HepG2 (cell line): ENCODE results near the gene OR4M1. TPM values are rescaled to one million over a fixed set of nuclear protein-coding genes. Genes with fewer than 3 reads are reported as not detected.
"Not testable (repeated sequence)": the region's sequence is repeated elsewhere in the genome, so short reads cannot be mapped to it uniquely, and the experiment has no call there.

Source experiments
- ATAC-seq: fragments of 200-7000 bp; cut with Tn5 transposase; 3 replicates; pipeline ENCODE4 v1.9.1; 2020; ENCODE audit warnings: mild to moderate bottlenecking, moderate library complexity
- BruUV-seq: library from RNA; stranded (reverse); fragments of 400-500 nt; replicated peaks from 2 replicates; lab custom pipeline; 2021; lab: Mats Ljungman, UMichigan
- CTCF ChIA-PET: fragments of 300-600 bp; formaldehyde crosslinking; extraction: SDS; loops from one replicate; lab custom pipeline; 2021; ENCODE audit warnings: low total read pairs, inconsistent platforms, low intra/inter-chr PET ratio; lab: Yijun Ruan, JAX
- POLR2A ChIA-PET: fragments of 350-600 bp; sonication (Branson Sonifier 250); formaldehyde crosslinking; loops from one replicate; lab custom pipeline; 2020; ENCODE audit warnings: antibody characterized with exemption, inconsistent platforms; lab: Yijun Ruan, JAX
- DNase-seq: peaks from one replicate; pipeline ENCODE4 v3.0.0-alpha.2; 2015; ENCODE audit warnings: low spot score
- FAIRE-seq: peaks from 3 replicates; lab custom pipeline; 2011; peaks lifted over from hg19 to GRCh38; lab: Jason Lieb, UNC
- H2AFZ ChIP-seq: one replicate; pipeline ENCODE4 v1.6.1; 2011; ENCODE audit warnings: low read length, inconsistent platforms
- H3K27ac ChIP-seq: fragments of 300-600 bp; 3 replicates; pipeline ENCODE4 v1.8.0; 2011; ENCODE audit warnings: mixed run types, mild to moderate bottlenecking, mixed read lengths, low read length, inconsistent platforms; ENCODE audit not compliant: insufficient read depth; ENCODE audit errors: extremely low read length
- H3K27me3 ChIP-seq, 2 experiments: fragments of 200-600 bp in 1 of 2; 2 replicates in 1 of 2; 3 replicates in 1 of 2; pipeline versions ENCODE4 v1.6.0 to v1.8.0; 2011; ENCODE audit warnings: low read length in 2 of 2, mild to moderate bottlenecking in 2 of 2, moderate library complexity in 2 of 2, inconsistent platforms in 1 of 2; ENCODE audit not compliant: insufficient read depth in 2 of 2, control insufficient read depth in 1 of 2
- H3K36me3 ChIP-seq, 2 experiments: fragments of 200-600 bp in 1 of 2; replicated peaks in 1 of 2; 2 replicates in 1 of 2; 3 replicates in 1 of 2; pipeline versions ENCODE4 v1.5.1 to v1.8.0; 2011; ENCODE audit warnings: low read length in 2 of 2, inconsistent platforms in 1 of 2; ENCODE audit not compliant: insufficient read depth in 2 of 2, control insufficient read depth in 1 of 2
- H3K4me1 ChIP-seq: 2 replicates; pipeline ENCODE4 v1.5.1; 2012; ENCODE audit warnings: low read length, inconsistent platforms; ENCODE audit not compliant: insufficient read depth
- H3K4me2 ChIP-seq: 2 replicates; pipeline ENCODE4 v1.6.0; 2011; ENCODE audit warnings: low read depth, low read length, inconsistent platforms
- H3K4me3 ChIP-seq, 3 experiments: fragments of 200-600 bp in 1 of 3; sonication (generic), shearing (Covaris generic) in 1 of 3; replicated peaks in 1 of 3; 2 replicates each; pipeline ENCODE4 v1.5.1; 2011 to 2016; ENCODE audit warnings: low read length in 3 of 3, inconsistent platforms in 2 of 3, low read depth in 2 of 3, mild to moderate bottlenecking in 2 of 3, control low read depth in 1 of 3, mixed read lengths in 1 of 3; ENCODE audit not compliant: insufficient read depth in 1 of 3
- H3K79me2 ChIP-seq: one replicate; pipeline ENCODE4 v1.6.1; 2011; ENCODE audit warnings: low read length, inconsistent platforms; ENCODE audit not compliant: insufficient read depth
- H3K9ac ChIP-seq: 2 replicates; pipeline ENCODE4 v1.6.0; 2011; ENCODE audit warnings: mild to moderate bottlenecking, low read depth, low read length, inconsistent platforms; ENCODE audit not compliant: insufficient read depth
- H3K9me3 ChIP-seq: 2 replicates; pipeline ENCODE4 v1.5.1; 2012; ENCODE audit warnings: mild to moderate bottlenecking, low read length
- H4K20me1 ChIP-seq: 2 replicates; pipeline ENCODE4 v1.6.0; 2011; ENCODE audit warnings: inconsistent platforms, mild to moderate bottlenecking, low read length, moderate library complexity; ENCODE audit not compliant: insufficient read depth
- E2F2 ChIP-seq: sonication (generic); formaldehyde crosslinking; IDR thresholded peaks from 2 replicates; pipeline ENCODE4 v1.4.0; 2020; ENCODE audit warnings: missing genetic modification reagents, borderline replicate concordance
- GLMP ChIP-seq: sonication (generic); formaldehyde crosslinking; IDR thresholded peaks from 2 replicates; pipeline ENCODE4 v1.9.0; 2021; ENCODE audit warnings: missing genetic modification reagents, mild to moderate bottlenecking, borderline replicate concordance
- KLF11 ChIP-seq: IDR thresholded peaks from 2 replicates; pipeline ENCODE4 v1.6.1; 2016; ENCODE audit warnings: missing compliant biosample characterization
- NFATC3 ChIP-seq: sonication (generic); formaldehyde crosslinking; IDR thresholded peaks from 2 replicates; pipeline ENCODE4 v1.5.1; 2020; ENCODE audit warnings: mild to moderate bottlenecking, missing genetic modification reagents
- NFIB ChIP-seq: sonication (generic); formaldehyde crosslinking; IDR thresholded peaks from 2 replicates; pipeline ENCODE4 v1.9.0; 2021; ENCODE audit warnings: missing genetic modification reagents, mild to moderate bottlenecking, borderline replicate concordance
- NFYB ChIP-seq: sonication (generic); formaldehyde crosslinking; IDR thresholded peaks from 2 replicates; pipeline ENCODE4 v1.4.0; 2020; ENCODE audit warnings: missing genetic modification reagents
- POGZ ChIP-seq: sonication (generic); formaldehyde crosslinking; IDR thresholded peaks from 2 replicates; pipeline ENCODE4 v1.4.0; 2020; ENCODE audit warnings: mild to moderate bottlenecking, missing genetic modification reagents
- POLR2G ChIP-seq: fragments of 200-400 bp; formaldehyde crosslinking; IDR thresholded peaks from 2 replicates; pipeline ENCODE4 v1.6.1; 2018; ENCODE audit warnings: mild to moderate bottlenecking, low read depth, low read length, moderate library complexity
- SMAD1 ChIP-seq: sonication (generic); formaldehyde crosslinking; IDR thresholded peaks from 2 replicates; pipeline ENCODE4 v1.4.0; 2020; ENCODE audit warnings: missing genetic modification reagents, low read depth, mild to moderate bottlenecking, borderline replicate concordance
- ZNF101 ChIP-seq: sonication (generic); formaldehyde crosslinking; IDR thresholded peaks from 2 replicates; pipeline ENCODE4 v1.4.0; 2020; ENCODE audit warnings: mild to moderate bottlenecking, low read depth, missing genetic modification reagents, borderline replicate concordance
- ZSCAN21 ChIP-seq: sonication (generic); formaldehyde crosslinking; IDR thresholded peaks from 2 replicates; pipeline ENCODE4 v1.8.0; 2022; ENCODE audit warnings: mild to moderate bottlenecking, missing genetic modification reagents, moderate library complexity, borderline replicate concordance
- WGBS: methylation state at CpG from one replicate; pipeline ENCODE4 v1.1.6; 2017; ENCODE audit warnings: low lambda C conversion rate; 5-methylcytosine and 5-hydroxymethylcytosine counted together
- in situ Hi-C: cut with HindIII; loops from 2 replicates; pipeline ENCODE4 v1.10.0; 2017; ENCODE audit warnings: low pct_unique_long_range_greater_than_20kb; ENCODE audit not compliant: extremely low pct_ligation_motif_present
- intact Hi-C: fragments of 100-400 bp; cut with micrococcal nuclease; formaldehyde crosslinking; loops from one replicate; pipeline ENCODE4 v1.10.0; 2022; ENCODE audit not compliant: unreplicated experiment
- polyA plus RNA-seq, 8 experiments: library from polyadenylated mRNA; depleted of rRNA in 3 of 8; stranded (reverse) in 7 of 8; unstranded in 1 of 8; fragments of >200 nt; fragmentation: Illumina TruSeq in 4 of 8; extraction: Trizol in 4 of 8; gene quantifications; 2 replicates each; pipeline versions ENCODE4 v1.2.1 to v1.2.3, GENCODE V29; 2011 to 2016; ENCODE audit warnings: low read depth in 4 of 8, missing spikeins in 1 of 8, mixed read lengths in 1 of 8; ENCODE audit not compliant: insufficient read depth in 1 of 8
- total RNA-seq, 5 experiments: library from RNA; depleted of rRNA; stranded (reverse); fragments of >200 nt; fragmentation: Illumina TruSeq; extraction: Trizol; gene quantifications; 2 replicates each; pipeline ENCODE4 v1.2.3, GENCODE V29; 2016; ENCODE audit warnings: low read depth in 1 of 5

OR4M1 gene
- total and polyA plus RNA-seq, 2 of the 13 experiments (the other 11 are each of a cell fraction or from before 2014, with no cell fraction given) = not detected

- TF ChIP-seq GLMP (CRISPR knock-in tag) (no peak), KLF11 (CRISPR knock-in tag) (no peak), ZNF101 (no peak), POGZ (CRISPR knock-in tag) (no peak), ZSCAN21 (CRISPR knock-in tag) (no peak), E2F2 (CRISPR knock-in tag) (no peak), SMAD1 (no peak), NFIB (no peak), NFATC3 (CRISPR knock-in tag) (no peak), POLR2G (no peak), NFYB (CRISPR knock-in tag) (no peak)
- TF ChIP-seq, all 625 proteins: peak for 0
Measured at GRCh38 chr14:19754172-19754571, 19.1 kb upstream of the OR4M1 start (continued).

GRCh38 chr14:19771491-19771890 is 1.8 kb upstream of the OR4M1 start:
- H3K9me3 ChIP-seq, CTCF ChIA-PET, DNase-seq, H3K4me3 ChIP-seq, H2AFZ ChIP-seq, H3K4me2 ChIP-seq, H3K4me1 ChIP-seq, H3K27me3 ChIP-seq, H3K36me3 ChIP-seq, POLR2A ChIA-PET, H3K9ac ChIP-seq, intact Hi-C loops, H4K20me1 ChIP-seq, H3K27ac ChIP-seq, ATAC-seq, FAIRE-seq, H3K79me2 ChIP-seq, in situ Hi-C loops, BruUV-seq: not testable (repeated sequence)
- 19% methylated on average over 2 of the region's 3 CpGs for WGBS
